Esophagus squamous epithelium (tissue), 4 donors: ENCODE results near the gene GATAD2A.

Source experiments
- POLR2A ChIP-seq, 4 donors: fragments of 450-650 bp; IDR thresholded peaks; one replicate each; pipeline ENCODE4 v1.6.1; 2017; ENCODE audit warnings: antibody characterized with exemption in 4 of 4, mild to moderate bottlenecking in 4 of 4, moderate library complexity in 3 of 4
- TF ChIP-seq, protein P1 (sequence below), 6 experiments: fragments of 450-650 bp in 4 of 6; fragments of 200-600 bp in 2 of 6; sonication (generic) in 2 of 6; IDR thresholded peaks; one replicate each; pipeline ENCODE4 v1.5.1; 2016 to 2019; ENCODE audit warnings: antibody characterized with exemption in 6 of 6, mild to moderate bottlenecking in 4 of 6, moderate library complexity in 4 of 6

GRCh38 chr19:19406878-19407632, 1.6 kb downstream of the GATAD2A start:
- no peak for TF ChIP-seq POLR2A (IDR thresholded peaks at IDR 0.05)
- TF ChIP-seq, protein P1, sequence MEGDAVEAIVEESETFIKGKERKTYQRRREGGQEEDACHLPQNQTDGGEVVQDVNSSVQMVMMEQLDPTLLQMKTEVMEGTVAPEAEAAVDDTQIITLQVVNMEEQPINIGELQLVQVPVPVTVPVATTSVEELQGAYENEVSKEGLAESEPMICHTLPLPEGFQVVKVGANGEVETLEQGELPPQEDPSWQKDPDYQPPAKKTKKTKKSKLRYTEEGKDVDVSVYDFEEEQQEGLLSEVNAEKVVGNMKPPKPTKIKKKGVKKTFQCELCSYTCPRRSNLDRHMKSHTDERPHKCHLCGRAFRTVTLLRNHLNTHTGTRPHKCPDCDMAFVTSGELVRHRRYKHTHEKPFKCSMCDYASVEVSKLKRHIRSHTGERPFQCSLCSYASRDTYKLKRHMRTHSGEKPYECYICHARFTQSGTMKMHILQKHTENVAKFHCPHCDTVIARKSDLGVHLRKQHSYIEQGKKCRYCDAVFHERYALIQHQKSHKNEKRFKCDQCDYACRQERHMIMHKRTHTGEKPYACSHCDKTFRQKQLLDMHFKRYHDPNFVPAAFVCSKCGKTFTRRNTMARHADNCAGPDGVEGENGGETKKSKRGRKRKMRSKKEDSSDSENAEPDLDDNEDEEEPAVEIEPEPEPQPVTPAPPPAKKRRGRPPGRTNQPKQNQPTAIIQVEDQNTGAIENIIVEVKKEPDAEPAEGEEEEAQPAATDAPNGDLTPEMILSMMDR (IDR thresholded peaks at IDR 0.05), result peak in 3 of 6 experiments; percentile 26 to 47 (median 36)
